Middle frontal gyrus (tissue), 1 donor: ENCODE data around the gene RCVRN.
A peak's percentile ranks its signal among the peaks of the same experiment; 100 is the strongest.

Experiments
- DNase-seq: peaks from one replicate; pipeline ENCODE4 v3.0.0-alpha.2; 2015; ENCODE audit warnings: low spot score; ENCODE audit errors: extremely low spot score

Gene RCVRN

DNA sequence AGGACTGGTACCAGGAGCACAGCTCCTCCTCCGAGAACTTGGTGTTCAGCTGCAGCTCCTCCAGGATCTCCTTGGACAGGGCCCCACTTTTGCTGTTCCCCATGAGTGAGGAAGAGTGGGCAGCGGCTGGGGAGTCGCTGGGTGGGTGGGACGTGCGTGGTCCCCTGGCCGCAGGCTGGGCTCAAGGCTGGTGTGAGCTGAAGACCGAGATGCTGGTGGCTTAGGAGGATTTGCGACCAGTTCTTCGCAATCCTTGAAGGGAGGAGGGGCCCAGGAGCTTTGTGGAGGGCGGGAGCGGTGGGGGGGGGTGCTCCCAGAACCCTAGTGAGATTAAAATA is at the start of gene RCVRN:
Gene RCVRN (minus strand): TSS at position 194 of the 338 bp plus-strand sequence. CDS start 91 bp downstream, at position 103.
- DNase-seq: no peak

DNA sequence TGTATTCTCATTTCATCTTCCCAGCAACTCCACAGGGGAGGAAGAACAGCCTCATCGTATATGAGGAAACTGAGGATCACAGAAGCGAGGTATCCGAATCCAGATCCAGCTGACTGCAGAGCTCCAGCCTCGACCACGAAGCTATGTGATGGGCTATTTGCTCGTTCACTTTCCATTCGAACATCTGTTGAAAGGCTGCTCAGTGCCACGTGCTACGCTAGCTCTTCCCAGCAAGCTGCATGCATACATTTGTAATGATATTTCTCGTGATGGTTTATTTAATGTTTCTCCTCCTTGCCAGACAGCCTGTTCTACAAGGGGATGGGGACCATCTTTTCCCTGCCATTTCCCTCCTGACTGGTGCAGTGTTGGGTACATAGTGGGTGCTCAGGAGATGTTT is 48.4 kb upstream of the RCVRN start:
- DNase-seq: no peak

DNA sequence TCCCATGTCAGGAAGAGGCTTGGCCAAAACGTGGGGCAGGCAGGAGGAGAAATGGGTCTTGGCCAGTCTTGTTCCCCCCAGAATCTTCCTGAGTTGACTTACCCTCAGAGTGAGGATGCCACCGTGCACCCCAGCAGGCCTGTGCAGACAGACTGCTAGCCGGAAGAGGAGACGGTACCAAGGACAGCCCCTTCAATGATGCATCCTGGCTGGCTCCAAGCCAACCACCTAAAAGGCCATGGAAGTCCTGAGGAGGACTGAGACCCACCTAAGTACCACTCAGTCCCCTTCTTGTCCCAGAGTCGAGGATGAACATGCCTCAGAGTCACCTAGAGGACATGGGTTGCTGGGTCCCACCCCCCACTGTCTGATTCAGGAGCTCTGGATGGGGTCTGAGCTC is 46.7 kb upstream of the RCVRN start:
- DNase-seq: no peak

DNA sequence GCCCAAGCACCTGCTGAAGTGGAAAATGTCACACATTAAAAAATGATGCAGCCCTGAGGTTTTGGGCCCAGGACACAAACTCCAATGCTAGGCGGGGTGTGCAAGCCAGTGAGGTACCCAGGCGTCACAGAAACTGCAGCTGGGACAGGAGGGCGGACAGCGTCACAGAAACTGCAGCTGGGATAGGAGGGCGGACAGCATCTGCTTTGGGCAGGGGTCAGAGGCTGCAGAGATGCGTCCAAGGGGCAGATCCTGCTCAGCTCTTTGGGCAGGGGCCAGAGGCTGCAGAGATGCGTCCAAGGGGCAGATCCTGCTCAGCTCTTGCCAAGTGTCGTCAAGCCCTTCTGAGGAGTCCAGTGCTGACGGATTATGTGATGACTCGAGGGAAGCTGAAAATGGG is 43.9 kb upstream of the RCVRN start:
- DNase-seq: no peak

DNA sequence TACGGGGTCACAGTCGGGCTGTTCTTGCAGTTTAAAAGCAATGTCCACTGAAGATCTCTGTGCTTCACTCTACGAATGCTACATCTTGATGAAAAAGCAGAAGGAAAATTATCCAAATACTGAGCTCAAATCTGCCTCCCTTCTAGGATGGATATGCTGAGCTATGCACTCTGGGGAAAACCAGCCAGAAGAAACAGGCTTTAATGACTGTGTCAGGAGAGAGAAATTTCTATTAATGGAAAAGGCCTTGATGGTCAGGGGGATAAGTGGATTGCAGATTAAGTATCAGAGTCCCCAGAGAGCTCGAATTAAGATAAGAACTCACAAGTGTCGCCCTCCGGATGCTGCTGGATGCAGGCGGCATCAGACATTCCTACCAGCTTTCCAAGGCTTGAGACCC is 39.6 kb upstream of the RCVRN start:
- DNase-seq: no peak

DNA sequence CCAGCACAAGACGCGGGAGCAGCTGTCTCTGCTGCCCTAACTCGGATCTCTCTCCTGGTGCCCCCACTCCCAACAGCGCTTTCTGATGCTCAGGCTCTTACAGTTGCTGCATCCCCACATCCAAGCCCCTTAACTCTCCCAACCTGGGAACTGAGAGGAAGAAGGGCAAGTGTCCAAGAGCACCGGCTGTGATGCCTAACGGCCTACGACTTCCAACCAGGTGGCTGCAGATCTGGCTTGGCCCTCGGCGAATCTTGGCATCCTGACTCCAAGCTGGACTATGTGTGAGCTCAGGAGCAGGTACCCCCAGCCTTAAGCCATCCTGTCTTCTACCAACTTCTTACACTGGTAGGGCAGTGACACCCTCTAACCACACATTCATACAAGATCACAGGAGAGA is 38.3 kb upstream of the RCVRN start:
- DNase-seq: no peak

GRCh38 chr17:9942885-9943284 is 37.8 kb upstream of the RCVRN start:
- DNase-seq: no peak

DNA sequence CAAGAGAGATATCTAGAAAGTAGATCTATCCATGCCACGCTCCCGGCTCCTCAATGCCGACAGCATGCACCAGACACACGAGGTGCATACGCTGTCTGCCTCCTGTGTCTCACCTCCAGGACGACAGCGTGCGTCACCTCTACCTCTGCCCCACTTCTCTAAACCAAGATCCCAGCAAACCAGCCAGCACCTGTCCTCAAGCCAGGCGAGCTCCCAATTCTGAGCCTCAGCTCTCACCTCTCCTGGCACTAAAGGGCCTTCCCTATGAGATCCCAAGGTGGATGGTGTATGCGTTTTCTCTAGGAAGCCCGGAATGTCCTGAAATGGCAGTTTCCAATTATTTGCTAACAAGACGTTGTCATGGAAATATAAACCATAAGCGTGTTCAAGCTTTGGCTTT is 36.2 kb upstream of the RCVRN start:
- DNase-seq: no peak

- DNase-seq: no peak
These were observed 35.8 kb upstream of the RCVRN start for GRCh38 chr17:9940841-9941240.

DNA sequence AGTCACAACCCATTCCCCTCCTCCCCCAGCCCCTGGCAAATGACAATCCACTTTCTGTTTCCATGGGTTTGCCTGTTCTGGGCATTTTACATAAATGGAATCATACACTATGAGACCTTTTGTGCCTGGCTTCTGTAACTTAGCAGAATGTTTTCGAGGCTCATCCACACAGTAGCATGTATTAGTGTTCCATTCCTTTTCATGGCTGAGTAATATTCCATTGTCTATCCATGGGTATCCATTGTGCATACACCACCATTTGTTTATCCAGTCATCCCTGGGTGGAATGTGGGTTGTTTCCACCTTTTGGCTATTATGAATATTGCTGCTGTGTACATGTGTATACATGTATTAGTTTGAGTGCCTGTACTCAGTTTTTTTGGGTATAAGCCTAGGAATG is 33.7 kb upstream of the RCVRN start:
- DNase-seq: no peak

- DNase-seq: no peak
These were observed 32.8 kb upstream of the RCVRN start for GRCh38 chr17:9937901-9938300.

- DNase-seq: no peak
These were observed 32.2 kb upstream of the RCVRN start for GRCh38 chr17:9937241-9937761.

- DNase-seq: no peak
These were observed 31.0 kb upstream of the RCVRN start for GRCh38 chr17:9936095-9936494.

GRCh38 chr17:9935408-9935807 is 30.3 kb upstream of the RCVRN start:
- DNase-seq: no peak

- no peak for DNase-seq
These were observed 29.3 kb upstream of the RCVRN start for GRCh38 chr17:9934331-9934730.

- DNase-seq: no peak
These were observed 27.4 kb upstream of the RCVRN start for GRCh38 chr17:9932491-9932890.

DNA sequence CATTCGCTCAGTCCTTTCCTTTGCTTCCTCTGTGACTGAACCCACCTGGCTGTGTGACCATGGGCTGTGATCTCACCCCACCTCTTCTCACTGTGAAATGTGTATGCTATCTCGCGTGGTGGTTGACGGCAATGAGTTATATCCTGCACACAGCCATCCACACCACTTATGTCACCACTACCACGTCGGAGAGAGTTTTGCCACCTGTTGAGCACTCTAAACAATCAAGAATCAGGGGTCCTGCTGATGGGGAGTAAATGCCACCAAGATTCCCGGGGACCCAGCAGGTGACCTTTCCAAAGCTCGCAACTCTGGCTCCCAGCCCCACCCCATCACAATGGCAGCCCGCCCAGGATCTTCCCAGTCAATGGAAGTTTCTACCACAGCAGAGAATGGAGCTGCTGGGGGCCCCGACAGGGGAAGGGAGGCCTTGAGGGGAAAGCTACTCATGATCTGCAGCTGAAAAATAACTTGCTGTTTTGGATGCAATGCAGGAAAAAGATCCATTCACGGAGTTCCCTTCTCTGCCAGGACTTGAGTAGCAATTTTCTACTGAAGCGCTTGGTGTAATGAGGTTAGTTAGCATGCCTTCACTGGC is 26.2 kb upstream of the RCVRN start:
- no peak for DNase-seq

DNA sequence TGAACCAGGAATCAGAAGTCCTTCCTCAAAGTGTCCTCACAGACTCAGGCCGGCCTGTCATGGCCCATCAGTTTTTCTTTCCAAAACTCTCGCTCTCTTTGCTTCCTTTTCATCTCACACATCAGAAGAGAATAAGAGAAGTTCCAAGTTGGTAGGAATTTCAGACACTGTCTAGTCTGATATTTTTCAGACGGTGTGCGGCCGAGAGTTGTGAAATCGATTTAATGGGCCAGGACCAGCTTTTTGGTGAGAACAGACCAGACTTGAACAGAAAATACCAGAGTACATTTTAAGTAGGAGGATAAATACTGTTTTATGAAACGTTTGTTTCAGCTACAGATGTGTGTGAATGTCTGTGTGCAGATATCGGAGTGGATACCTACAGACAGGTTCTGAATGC is 24.8 kb upstream of the RCVRN start:
- no peak for DNase-seq

DNA sequence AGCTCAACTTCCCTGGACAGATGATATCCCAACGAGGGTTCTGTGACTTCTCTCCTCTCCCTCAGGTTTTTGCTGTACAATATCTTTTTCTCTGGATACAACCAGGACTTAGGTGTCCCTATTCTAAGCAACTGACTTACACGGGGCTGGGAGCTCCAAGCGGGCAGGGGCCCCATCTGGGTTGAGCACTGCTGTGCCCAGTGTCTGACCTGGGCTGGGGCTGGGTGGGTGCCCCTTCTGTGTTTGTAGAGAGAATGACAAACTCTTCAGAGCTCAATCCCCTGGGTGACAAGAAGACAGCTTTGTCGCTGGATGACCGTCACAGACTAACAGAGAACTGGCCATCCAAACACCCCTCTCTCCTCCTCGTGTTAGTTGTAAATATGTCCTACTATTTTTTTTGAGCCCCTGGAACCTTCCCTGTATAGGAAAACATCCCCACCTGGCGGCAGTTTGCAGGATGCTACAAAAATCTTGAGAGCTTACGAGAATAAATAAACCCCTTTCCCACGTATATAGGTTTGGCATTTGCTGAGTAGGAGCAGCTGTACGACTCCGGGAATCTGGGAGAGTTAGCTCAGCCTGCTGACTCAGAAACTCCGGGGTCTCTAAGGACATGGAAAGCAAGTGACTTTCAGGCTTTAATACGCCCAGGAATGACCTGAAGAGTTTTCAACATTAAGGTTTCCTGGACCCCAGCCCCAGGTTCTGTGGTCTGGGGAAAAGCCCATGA is 23.7 kb upstream of the RCVRN start:
- no peak for DNase-seq

DNA sequence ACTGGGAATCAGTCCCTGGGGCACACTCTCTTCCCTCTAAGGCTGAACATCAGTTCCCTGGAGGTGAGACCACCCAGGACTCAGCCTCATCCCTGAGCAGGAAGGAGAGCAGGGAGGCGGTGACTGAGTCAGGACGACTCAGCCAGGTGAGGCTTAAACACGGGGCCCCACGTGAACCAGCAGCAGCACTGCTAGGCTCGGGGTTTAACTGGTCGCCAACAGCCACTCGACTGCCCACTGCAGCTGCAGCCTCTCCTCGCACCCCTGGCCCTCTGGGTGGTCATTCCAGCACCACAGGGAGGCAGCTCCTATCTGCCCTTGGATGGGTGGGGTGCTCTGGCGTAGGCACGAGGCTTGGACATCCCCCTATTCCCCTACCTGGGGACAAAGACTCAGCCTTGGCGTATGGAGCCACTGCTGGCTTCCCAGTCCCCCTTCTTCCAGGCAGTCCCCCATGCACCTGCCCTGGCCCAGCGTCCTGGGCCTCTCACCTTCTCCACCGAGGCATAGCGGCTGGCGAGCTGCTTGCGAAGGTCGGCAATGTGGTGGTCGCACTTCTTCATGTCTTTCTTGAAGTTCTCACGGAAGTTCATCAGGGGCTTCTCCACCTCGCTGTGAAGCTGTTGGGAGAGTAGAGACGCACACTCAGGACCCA is 21.2 kb upstream of the RCVRN start:
- DNase-seq: no peak

GRCh38 chr17:9925457-9925856 is 20.4 kb upstream of the RCVRN start:
- DNase-seq: no peak

DNA sequence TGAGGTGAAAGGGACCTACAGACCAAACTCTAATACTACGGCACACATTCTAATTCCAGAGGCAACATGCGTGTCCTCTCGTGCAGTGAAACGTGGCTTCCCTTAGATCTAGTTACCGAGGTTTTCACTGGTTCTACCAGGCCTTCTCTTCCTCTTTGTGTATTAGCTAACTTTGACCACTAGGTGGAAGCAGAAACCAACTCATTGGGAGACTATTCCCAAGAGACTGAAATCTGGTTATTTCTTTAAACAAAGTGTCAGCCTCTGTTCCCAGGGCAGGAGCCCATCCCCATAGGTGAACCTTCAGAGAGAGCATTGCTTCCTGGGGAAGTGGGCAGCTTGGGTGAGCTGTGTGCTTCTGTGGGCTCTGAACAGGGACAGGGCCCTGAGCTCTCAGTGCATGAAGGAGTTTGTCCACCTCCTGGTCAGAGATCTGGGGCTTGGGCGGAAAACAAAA is 19.7 kb upstream of the RCVRN start:
- peak; percentile 50 for DNase-seq
